GM21423 (cell line): ENCODE measurements around the gene CCSER1.

Experiments
- ATAC-seq: cut with Tn5 transposase; IDR thresholded peaks from one replicate; pipeline ENCODE4 v1.9.1; 2021; ENCODE audit warnings: mild to moderate bottlenecking, moderate library complexity; ENCODE audit not compliant: unreplicated experiment

Gene CCSER1

GRCh38 chr4:90127223-90127705 lies at the start of gene CCSER1:
Gene CCSER1, plus strand, starts transcription at chr4:90127394.
- peak; percentile 78 for ATAC-seq

GRCh38 chr4:90078440-90078839 lies 48.8 kb upstream of the CCSER1 start:
- ATAC-seq, result peak; percentile 71

GRCh38 chr4:90080116-90080515 lies 47.1 kb upstream of the CCSER1 start:
- no peak for ATAC-seq

GRCh38 chr4:90081432-90082144 lies 45.6 kb upstream of the CCSER1 start:
- no peak for ATAC-seq

GRCh38 chr4:90082449-90082848 lies 44.7 kb upstream of the CCSER1 start:
- ATAC-seq, result no peak

GRCh38 chr4:90084277-90084966 lies 42.8 kb upstream of the CCSER1 start:
- no peak for ATAC-seq

GRCh38 chr4:90084967-90085295 lies 42.3 kb upstream of the CCSER1 start:
- no peak for ATAC-seq

GRCh38 chr4:90093526-90093925 lies 33.7 kb upstream of the CCSER1 start:
- no peak for ATAC-seq

GRCh38 chr4:90095000-90095399 lies 32.2 kb upstream of the CCSER1 start:
- no peak for ATAC-seq

GRCh38 chr4:90099812-90100211 lies 27.4 kb upstream of the CCSER1 start:
- peak; percentile 65 for ATAC-seq

GRCh38 chr4:90103991-90104390 lies 23.2 kb upstream of the CCSER1 start:
- ATAC-seq, result no peak

- ATAC-seq, result no peak
Measured at GRCh38 chr4:90105274-90105673, 21.9 kb upstream of the CCSER1 start.

GRCh38 chr4:90112715-90113114 lies 14.5 kb upstream of the CCSER1 start:
- no peak for ATAC-seq

- ATAC-seq, result no peak
Measured at GRCh38 chr4:90113881-90114457, 13.2 kb upstream of the CCSER1 start.

GRCh38 chr4:90118527-90119195 lies 8.5 kb upstream of the CCSER1 start:
- peak; percentile 86 for ATAC-seq

- no peak for ATAC-seq
Measured at GRCh38 chr4:90120037-90120436, 7.2 kb upstream of the CCSER1 start.

- no peak for ATAC-seq
Measured at GRCh38 chr4:90120815-90121214, 6.4 kb upstream of the CCSER1 start.

GRCh38 chr4:90121676-90122354 lies 5.4 kb upstream of the CCSER1 start:
- ATAC-seq, result no peak

- ATAC-seq, result no peak
Measured at GRCh38 chr4:90122355-90122748, 4.8 kb upstream of the CCSER1 start.

- ATAC-seq, result no peak
Measured at GRCh38 chr4:90124276-90124675, 2.9 kb upstream of the CCSER1 start.

- no peak for ATAC-seq
Measured at GRCh38 chr4:90126805-90127204, 389 bp upstream of the CCSER1 start.
